HG03460 (cell line): ENCODE data around the gene CHST2.

Experiments used
- ATAC-seq: cut with Tn5 transposase; IDR thresholded peaks from one replicate; pipeline ENCODE4 v1.9.1; 2021; ENCODE audit not compliant: unreplicated experiment

CHST2 gene

DNA sequence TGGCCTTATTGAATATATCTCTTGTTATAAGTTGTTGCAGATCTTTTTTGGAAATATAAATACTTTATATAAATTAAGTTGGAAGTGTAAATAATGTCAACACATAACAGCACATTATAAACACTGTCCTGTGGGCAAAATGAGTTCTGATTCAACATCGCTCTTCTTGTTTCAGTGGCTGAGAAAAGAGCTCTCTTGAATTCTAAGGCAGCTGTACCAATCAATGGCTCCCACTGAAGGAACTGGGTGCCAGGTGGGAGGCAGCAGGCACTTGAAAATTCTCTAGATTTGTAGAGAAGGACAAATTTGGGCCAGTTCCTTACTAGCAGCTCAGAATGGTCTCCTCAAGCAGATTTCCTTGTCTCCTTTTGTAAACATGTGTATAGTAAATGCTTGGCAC is 45.6 kb downstream of the CHST2 start:
- ATAC-seq, result no peak

DNA sequence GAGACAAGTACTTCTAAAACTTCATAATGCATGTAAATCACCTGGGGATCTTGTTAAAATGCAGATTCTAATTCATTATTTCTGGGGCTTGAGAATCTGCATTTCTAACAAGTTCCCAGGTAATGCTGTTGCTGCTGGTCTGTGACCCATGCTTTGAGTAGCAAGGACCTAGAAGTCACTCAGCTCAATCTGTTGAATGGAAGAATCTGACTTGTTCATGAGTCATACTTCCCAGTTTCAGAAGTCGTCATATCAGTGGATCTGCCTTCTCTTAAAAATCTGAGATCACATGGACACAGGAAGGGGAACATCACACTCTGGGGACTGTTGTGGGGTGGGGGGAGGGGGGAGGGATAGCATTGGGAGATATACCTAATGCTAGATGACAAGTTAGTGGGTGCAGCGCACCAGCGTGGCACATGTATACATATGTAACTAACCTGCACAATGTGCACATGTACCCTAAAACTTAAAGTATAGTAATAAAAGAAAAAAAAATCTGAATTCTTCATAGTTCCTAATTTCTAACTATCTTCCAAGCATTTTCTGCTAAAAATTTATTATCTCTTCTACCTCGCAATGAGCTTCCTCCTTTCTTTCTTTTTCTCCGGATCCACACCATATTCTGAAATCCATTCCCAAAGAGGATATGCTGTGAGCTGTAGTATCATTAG is 46.2 kb downstream of the CHST2 start:
- ATAC-seq, result peak; percentile 55

DNA sequence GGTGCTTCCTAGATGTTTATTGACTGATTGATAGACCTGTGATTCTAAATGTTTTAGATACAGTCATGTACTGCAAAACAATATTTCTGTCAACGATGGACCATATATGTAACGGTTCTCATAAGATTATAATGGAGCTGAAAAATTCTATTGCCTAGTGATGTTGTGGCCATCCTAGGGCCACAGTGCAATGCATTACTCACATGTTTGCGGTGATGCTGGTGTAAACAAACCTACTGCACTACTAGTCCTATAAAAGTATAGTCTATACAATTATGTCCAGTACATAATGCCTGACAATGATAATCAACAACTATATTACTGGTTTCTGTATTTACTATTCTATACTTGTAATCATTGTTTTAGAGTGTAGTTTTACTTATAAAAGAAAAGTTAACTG is 46.8 kb downstream of the CHST2 start:
- ATAC-seq, result no peak

DNA sequence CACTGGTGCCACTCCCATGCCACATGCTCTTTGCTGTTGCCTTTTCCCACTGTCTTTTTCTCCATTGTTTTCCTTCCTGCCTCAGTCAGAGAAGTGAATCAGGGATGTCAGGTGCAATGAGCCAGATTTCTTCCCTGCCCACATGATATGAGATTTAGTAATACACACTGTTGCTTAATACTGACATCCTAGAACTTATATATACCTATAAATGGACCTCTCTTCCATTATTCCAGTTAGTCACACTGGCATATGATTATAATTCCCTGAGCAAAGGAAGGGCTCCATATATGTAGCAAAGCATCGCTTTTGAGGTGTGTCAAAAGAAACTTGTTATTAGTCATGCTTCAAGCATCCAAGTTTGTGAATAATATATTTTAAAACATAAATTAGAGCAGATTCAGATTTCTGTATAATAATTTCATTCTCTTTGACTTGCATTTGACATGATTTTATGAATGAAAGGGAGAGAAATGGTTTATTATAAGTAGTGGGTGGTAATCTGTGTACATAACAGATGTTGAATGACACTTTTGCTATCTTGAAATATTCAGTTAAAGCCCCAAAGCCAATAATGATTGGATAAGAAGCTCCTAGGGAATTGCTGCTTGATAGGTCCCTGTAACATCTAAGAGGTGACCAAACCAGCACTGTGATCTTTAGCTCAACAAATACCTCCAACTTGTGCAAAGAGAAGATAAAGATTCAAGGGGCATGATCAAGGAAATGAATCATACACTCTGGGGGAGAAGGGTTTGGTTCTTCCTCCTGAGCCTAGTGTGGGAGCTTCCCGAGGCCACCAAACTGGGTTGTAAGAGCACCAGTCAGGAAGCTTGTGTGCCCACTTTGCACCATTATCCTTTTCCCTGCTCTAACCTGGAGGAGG is 48.6 kb downstream of the CHST2 start:
- no peak for ATAC-seq

DNA sequence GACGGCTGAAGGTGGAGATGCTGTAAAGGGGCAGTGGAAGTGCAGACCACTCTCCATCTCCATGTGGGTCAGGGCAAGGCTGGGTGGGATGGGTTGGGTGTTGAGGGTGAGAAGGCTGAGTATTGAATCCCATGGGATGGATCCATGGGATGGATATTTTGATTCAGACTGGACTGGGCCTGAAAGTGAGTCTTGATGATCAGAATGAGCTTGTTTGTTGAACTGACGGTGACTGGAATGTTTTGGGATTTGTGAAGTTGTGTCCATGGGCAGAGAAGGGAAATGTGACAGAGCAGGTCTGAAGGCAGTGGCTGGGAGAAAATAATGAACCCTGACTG is 49.3 kb downstream of the CHST2 start:
- ATAC-seq, result no peak

DNA sequence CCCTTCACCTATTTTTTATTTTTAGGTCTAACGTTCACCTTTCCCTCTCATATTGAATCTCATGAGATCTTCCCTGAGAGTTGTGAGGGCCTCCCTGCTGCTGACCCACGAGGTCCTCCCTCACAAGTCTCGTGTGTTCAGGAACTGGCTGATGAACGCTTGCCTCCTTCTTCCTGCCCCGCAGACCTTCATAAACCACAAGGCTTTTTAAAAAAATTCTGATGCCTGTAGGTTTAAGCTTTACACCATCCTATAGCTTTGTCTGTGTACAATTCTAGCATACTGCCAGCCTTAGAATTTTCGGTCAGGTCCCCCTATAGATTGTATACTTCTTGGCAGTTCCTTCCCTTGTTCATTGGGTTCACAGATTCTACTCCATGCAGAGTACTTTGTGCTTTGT is 50.5 kb downstream of the CHST2 start:
- no peak for ATAC-seq

DNA sequence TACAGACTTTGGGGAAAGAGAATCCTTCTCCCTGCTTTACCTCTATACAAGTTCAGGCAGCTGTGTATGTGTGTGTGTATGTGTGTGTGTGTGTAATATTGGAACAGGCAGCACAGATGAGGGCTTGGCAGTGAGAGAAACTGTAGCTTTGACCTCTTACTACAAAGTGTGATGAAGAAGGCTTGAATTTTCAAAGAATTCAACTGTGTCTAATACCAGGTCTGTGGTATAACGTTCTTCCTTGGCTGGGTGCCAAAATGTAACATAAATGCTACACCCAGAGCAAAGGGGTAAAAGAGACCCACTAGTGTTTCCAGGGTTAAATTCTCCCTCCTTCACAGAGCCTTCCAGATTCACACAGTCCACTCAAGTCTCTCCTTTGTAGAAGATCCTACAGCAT is 51.1 kb downstream of the CHST2 start:
- ATAC-seq, result peak; percentile 12

DNA sequence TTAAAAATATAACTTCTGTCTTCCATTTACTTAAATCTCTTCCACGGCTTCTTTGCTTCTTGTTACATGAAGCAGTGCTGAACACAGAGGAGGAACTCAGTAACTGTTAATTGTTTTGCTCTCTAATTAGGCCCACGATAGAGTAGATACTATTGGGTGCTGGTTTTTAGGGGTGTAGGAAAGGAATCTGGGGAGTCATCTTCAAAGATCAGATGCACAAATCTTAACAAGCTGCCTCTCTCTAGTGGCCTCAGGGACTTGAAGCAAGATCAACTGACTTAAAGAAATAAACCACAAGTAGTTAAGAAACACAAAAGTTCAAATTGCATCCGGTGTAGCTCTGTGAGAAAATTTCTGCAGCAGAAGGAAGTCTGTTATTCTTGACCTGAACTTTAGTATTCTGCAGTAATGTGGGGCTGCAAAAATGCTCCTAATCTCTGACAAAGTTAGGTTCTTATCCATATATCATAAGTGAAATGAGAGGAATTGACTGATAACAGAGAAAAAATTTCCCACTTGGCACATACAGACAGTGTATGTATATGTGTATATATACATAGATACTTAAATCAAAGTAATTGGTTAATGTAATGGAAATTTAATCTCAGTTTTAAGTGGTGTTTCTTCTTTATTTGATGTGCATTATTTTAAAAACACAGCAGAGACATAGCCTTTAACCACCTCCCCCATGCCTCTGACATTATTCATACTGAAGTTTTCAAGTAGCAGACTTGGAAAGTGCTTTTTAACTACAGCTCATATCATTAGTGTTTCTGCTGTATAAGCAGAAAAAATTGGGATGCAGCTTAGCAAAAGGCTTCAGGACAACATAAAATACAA is 51.8 kb downstream of the CHST2 start:
- ATAC-seq, result peak; percentile 86

DNA sequence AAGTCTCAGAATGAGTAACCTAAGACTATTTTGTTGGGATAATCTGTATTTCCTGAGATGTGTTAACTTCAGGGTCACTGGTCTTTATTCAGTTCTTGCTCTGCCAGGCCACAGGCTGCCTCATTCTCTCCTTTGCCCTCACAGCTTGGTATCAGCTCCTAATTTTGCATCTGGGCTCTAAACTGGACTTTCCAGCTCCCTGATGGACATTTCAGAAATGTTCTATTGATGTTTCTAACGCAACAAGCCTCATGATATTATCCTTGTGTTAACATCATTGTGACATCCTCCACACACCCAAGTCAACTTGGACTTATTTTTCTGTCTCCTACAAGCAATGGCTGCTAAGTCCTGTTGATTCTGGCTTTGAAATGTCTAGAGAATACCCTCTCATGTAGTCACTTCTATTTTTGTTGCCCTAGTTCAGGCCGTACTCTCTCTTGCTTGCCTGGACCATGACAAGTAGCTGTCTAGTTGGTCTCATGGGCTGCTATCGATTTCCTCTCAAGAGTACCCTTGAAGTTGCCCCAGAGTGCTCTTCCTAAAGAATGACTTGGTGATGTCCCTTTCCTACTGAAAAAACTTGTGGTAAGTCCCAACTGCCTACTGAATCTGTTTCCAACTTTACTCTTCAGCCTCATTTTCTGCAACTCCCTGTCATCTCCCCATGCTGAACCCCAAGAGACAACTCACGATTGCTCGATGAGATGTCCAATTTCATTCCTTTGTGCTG is 52.7 kb downstream of the CHST2 start:
- no peak for ATAC-seq

DNA sequence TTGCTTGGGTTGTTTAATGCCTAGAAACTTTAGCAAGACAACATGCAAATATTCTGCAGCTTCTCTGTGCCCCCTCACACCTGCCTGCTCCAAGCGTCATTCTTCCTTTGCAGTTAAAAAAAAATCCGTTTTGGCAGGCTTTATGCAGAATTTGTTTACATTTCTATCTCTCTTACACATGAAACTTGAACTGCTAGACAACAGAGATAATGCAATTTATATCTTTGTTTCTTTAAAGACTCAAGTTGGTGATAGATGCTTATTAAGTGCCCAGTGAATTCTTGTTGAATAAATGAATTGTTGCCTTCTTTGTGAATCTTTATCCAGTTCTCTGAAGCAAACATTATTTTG is 53.2 kb downstream of the CHST2 start:
- ATAC-seq, result no peak

DNA sequence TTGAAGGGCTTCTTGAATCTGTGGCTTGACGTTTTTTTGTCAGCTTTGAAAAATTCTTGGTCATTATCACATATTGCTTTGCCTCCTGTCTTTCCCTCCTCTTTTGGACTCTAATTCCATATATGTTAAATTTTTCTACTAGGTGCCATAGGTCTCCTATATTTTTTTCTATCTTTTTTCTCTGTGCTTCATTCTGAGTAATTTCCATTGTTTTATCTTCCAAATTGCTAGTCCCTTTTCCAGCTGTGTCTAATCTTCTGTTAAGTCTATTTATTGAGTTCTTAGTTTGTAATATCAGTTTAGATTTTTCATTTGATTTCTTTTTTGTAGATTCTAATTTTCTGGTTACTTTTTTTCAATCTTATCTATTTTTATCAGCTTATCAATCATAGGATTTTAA is 53.7 kb downstream of the CHST2 start:
- no peak for ATAC-seq
